Right lobe of liver (tissue), 4 donors: ENCODE measurements around the gene LHX5.

Source experiments
- POLR2A ChIP-seq: fragments of 450-650 bp; IDR thresholded peaks from one replicate; pipeline ENCODE4 v1.6.1; 2017; ENCODE audit warnings: antibody characterized with exemption, mild to moderate bottlenecking
- TF ChIP-seq, protein P1 (sequence below), 4 donors: fragments of 200-600 bp in 3 of 4; fragments of 450-650 bp in 1 of 4; IDR thresholded peaks; one replicate each; pipeline versions ENCODE4 v1.5.1 to v1.8.0; 2016 to 2022; ENCODE audit warnings: antibody characterized with exemption in 4 of 4, mild to moderate bottlenecking in 2 of 4
- donor health status: DM: no; HTN: no; CAD: no.
- donor health status: DM: no; HTN: no; CAD: no.
- donor health status: DM: no; HTN: yes; CAD: no.

DNA sequence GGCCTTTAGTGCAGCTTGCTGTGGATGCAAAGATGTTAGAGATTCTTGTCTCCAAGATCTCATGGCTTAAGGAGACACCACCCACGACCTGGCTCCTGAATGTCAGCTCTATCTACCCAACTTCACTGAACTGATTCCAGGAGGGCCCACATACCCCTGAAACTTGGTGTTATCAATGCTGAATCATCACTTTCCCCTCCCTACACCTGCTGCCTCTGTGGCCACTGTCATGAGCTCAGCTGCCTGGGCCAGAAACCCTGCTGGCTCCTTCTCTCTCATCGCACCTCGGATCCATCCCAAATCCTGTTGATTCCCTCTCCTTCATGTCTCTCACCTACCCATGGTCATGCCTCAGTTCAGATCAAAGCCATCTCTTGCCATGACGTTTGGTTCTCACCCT lies 15.1 kb upstream of the LHX5 start:
- TF ChIP-seq, protein P1, sequence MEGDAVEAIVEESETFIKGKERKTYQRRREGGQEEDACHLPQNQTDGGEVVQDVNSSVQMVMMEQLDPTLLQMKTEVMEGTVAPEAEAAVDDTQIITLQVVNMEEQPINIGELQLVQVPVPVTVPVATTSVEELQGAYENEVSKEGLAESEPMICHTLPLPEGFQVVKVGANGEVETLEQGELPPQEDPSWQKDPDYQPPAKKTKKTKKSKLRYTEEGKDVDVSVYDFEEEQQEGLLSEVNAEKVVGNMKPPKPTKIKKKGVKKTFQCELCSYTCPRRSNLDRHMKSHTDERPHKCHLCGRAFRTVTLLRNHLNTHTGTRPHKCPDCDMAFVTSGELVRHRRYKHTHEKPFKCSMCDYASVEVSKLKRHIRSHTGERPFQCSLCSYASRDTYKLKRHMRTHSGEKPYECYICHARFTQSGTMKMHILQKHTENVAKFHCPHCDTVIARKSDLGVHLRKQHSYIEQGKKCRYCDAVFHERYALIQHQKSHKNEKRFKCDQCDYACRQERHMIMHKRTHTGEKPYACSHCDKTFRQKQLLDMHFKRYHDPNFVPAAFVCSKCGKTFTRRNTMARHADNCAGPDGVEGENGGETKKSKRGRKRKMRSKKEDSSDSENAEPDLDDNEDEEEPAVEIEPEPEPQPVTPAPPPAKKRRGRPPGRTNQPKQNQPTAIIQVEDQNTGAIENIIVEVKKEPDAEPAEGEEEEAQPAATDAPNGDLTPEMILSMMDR (IDR thresholded peaks at IDR 0.05) = no peak
- no peak for TF ChIP-seq POLR2A
